ENCODE data around the gene LRRC27. TPM values are rescaled to one million over a fixed set of nuclear protein-coding genes. Genes with fewer than 3 reads are reported as not detected.

Gene LRRC27
- total and polyA plus RNA-seq, 2 donors (not counting 1 experiment from before 2014, with no cell fraction given), result 4.1 to 11.7 TPM

GRCh38 chr10:132362151-132362611, 30.2 kb downstream of the LRRC27 start:
- TF ChIP-seq EZH2 (IDR thresholded peaks at IDR 0.05; ENCODE audit: low read length, missing control alignments), result no peak
- TF ChIP-seq CTCF (conservative IDR thresholded peaks at IDR 0.05 in 1 of 2, IDR thresholded peaks at IDR 0.05 in 1 of 2; ENCODE audit: low read depth in 1 of 2, low read length in 2 of 2), result no peak
- H4K20me1 ChIP-seq (ENCODE audit: control insufficient read depth, extremely low read depth, insufficient read depth, low read length), result no peaks in the 10 kb centered on the region
- peaks cover 6% of the 10 kb centered on the region for H3K36me3 ChIP-seq (ENCODE audit: control insufficient read depth, insufficient read depth, low read length)
- H3K27me3 ChIP-seq (ENCODE audit: control insufficient read depth, insufficient read depth, low read length), result no peaks in the 10 kb centered on the region
- H3K4me2 ChIP-seq (ENCODE audit: extremely low read depth, insufficient read depth, low read length), result no peak overlapping the region
- no peak overlapping the region for H3K27ac ChIP-seq (ENCODE audit: insufficient read depth, low read length)
- H3K4me1 ChIP-seq (ENCODE audit: control insufficient read depth, extremely low read depth, insufficient read depth, low read length), result no peaks in the 10 kb centered on the region
- no peak overlapping the region for H3K4me3 ChIP-seq (replicated peaks in 1 of 4; ENCODE audit: control extremely low read depth in 1 of 4, insufficient read depth in 1 of 4, low read depth in 3 of 4, low read length in 4 of 4)
- no peaks in the 10 kb centered on the region for H3K9me3 ChIP-seq (ENCODE audit: control insufficient read depth, insufficient read depth, low read depth, low read length)
- H2AFZ ChIP-seq (ENCODE audit: low read length), result no peak overlapping the region
- DNase-seq (ENCODE audit: low read depth in 2 of 2), result no peak
- no peaks in the 10 kb centered on the region for H3K79me2 ChIP-seq (ENCODE audit: control insufficient read depth, insufficient read depth, low read length)
- H3K9ac ChIP-seq (ENCODE audit: insufficient read depth, low read length), result no peak overlapping the region

- TF ChIP-seq EZH2 (IDR thresholded peaks at IDR 0.05; ENCODE audit: low read length, missing control alignments), result no peak
- Histone ChIP-seq H3K27ac (ENCODE audit: insufficient read depth, low read length) (no peak overlapping the region), H3K4me3 (replicated peaks in 1 of 4; ENCODE audit: control extremely low read depth in 1 of 4, insufficient read depth in 1 of 4, low read depth in 3 of 4, low read length in 4 of 4) (no peak overlapping the region), H2AFZ (ENCODE audit: low read length) (no peak overlapping the region), H3K9me3 (ENCODE audit: control insufficient read depth, insufficient read depth, low read depth, low read length) (no peaks in the 10 kb centered on the region), H3K9ac (ENCODE audit: insufficient read depth, low read length) (no peak overlapping the region), H3K4me1 (ENCODE audit: control insufficient read depth, extremely low read depth, insufficient read depth, low read length) (no peaks in the 10 kb centered on the region), H3K36me3 (ENCODE audit: control insufficient read depth, insufficient read depth, low read length) (peaks cover 6% of the 10 kb centered on the region), H3K27me3 (ENCODE audit: control insufficient read depth, insufficient read depth, low read length) (no peaks in the 10 kb centered on the region), H3K79me2 (ENCODE audit: control insufficient read depth, insufficient read depth, low read length) (no peaks in the 10 kb centered on the region), H3K4me2 (ENCODE audit: extremely low read depth, insufficient read depth, low read length) (no peak overlapping the region), H4K20me1 (ENCODE audit: control insufficient read depth, extremely low read depth, insufficient read depth, low read length) (no peaks in the 10 kb centered on the region)
- no peak for DNase-seq (ENCODE audit: low read depth in 2 of 2)
Measured at GRCh38 chr10:132363376-132363775, 31.4 kb downstream of the LRRC27 start.

GRCh38 chr10:132363921-132364593, 32.1 kb downstream of the LRRC27 start:
- no peak overlapping the region for H3K4me2 ChIP-seq (ENCODE audit: extremely low read depth, insufficient read depth, low read length)
- H3K27me3 ChIP-seq (ENCODE audit: control insufficient read depth, insufficient read depth, low read length), result no peaks in the 10 kb centered on the region
- H2AFZ ChIP-seq (ENCODE audit: low read length), result no peak overlapping the region
- no peak overlapping the region for H3K27ac ChIP-seq (ENCODE audit: insufficient read depth, low read length)
- no peak overlapping the region for H3K4me3 ChIP-seq (replicated peaks in 1 of 4; ENCODE audit: control extremely low read depth in 1 of 4, insufficient read depth in 1 of 4, low read depth in 3 of 4, low read length in 4 of 4)
- H3K9ac ChIP-seq (ENCODE audit: insufficient read depth, low read length), result no peak overlapping the region
- peak in 1 of 2 donors; percentile 61 for DNase-seq (ENCODE audit: low read depth in 2 of 2)
- H3K9me3 ChIP-seq (ENCODE audit: control insufficient read depth, insufficient read depth, low read depth, low read length), result no peaks in the 10 kb centered on the region
- no peaks in the 10 kb centered on the region for H4K20me1 ChIP-seq (ENCODE audit: control insufficient read depth, extremely low read depth, insufficient read depth, low read length)
- no peaks in the 10 kb centered on the region for H3K4me1 ChIP-seq (ENCODE audit: control insufficient read depth, extremely low read depth, insufficient read depth, low read length)
- H3K36me3 ChIP-seq (ENCODE audit: control insufficient read depth, insufficient read depth, low read length), result peaks cover 6% of the 10 kb centered on the region
- no peaks in the 10 kb centered on the region for H3K79me2 ChIP-seq (ENCODE audit: control insufficient read depth, insufficient read depth, low read length)
- TF ChIP-seq CTCF (conservative IDR thresholded peaks at IDR 0.05 in 1 of 2, IDR thresholded peaks at IDR 0.05 in 1 of 2; ENCODE audit: low read depth in 1 of 2, low read length in 2 of 2), result no peak
- no peak for TF ChIP-seq EZH2 (IDR thresholded peaks at IDR 0.05; ENCODE audit: low read length, missing control alignments)
